Vagina (tissue), 2 donors: ENCODE measurements around the gene SLC19A2.

Source experiments
- POLR2A ChIP-seq, 2 donors: fragments of 450-650 bp; IDR thresholded peaks; one replicate each; pipeline ENCODE4 v1.6.1; 2017; ENCODE audit warnings: antibody characterized with exemption in 2 of 2, mild to moderate bottlenecking in 2 of 2, moderate library complexity in 2 of 2
- POLR2AphosphoS5 ChIP-seq, 2 donors: sonication (generic); formaldehyde crosslinking; IDR thresholded peaks; one replicate each; pipeline ENCODE4 v1.9.0; 2017; ENCODE audit warnings: antibody characterized with exemption in 2 of 2, mild to moderate bottlenecking in 2 of 2, low read depth in 1 of 2; ENCODE audit not compliant: insufficient read depth in 1 of 2
- TF ChIP-seq, protein P1 (sequence below), 3 experiments: fragments of 450-650 bp in 2 of 3; fragments of 200-600 bp in 1 of 3; sonication (generic) in 1 of 3; IDR thresholded peaks; one replicate each; pipeline ENCODE4 v1.5.1; 2017 to 2019; ENCODE audit warnings: antibody characterized with exemption in 3 of 3, mild to moderate bottlenecking in 2 of 3, moderate library complexity in 2 of 3

DNA sequence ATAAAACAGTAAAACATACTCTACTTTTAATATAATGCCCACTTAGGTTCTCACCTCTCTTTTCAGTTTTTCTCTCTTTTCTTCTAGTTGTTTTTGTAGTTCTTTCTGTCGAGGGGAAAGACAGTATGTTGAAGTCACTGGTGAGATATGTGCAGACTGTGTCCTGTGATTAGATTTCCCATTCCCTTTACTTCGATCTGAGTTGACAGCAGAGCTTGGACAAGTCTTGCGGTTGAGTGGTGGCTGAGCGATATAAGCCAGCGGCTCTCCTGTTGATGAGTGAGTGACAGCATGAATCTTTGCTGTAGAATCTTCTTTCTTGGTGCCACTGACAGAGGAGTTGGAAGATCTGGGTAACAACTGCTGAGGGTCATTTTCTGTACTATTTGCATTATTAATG is 64.4 kb downstream of the SLC19A2 start:
- TF ChIP-seq, protein P1, sequence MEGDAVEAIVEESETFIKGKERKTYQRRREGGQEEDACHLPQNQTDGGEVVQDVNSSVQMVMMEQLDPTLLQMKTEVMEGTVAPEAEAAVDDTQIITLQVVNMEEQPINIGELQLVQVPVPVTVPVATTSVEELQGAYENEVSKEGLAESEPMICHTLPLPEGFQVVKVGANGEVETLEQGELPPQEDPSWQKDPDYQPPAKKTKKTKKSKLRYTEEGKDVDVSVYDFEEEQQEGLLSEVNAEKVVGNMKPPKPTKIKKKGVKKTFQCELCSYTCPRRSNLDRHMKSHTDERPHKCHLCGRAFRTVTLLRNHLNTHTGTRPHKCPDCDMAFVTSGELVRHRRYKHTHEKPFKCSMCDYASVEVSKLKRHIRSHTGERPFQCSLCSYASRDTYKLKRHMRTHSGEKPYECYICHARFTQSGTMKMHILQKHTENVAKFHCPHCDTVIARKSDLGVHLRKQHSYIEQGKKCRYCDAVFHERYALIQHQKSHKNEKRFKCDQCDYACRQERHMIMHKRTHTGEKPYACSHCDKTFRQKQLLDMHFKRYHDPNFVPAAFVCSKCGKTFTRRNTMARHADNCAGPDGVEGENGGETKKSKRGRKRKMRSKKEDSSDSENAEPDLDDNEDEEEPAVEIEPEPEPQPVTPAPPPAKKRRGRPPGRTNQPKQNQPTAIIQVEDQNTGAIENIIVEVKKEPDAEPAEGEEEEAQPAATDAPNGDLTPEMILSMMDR (IDR thresholded peaks at IDR 0.05): no peak
- TF ChIP-seq POLR2AphosphoS5 (IDR thresholded peaks at IDR 0.05; ENCODE audit: insufficient read depth in 1 of 2, low read depth in 1 of 2) (no peak), POLR2A (IDR thresholded peaks at IDR 0.05) (no peak)
